DMS153 (cell line): ENCODE results near the gene DLX2.
A peak's percentile ranks its signal among the peaks of the same experiment; 100 is the strongest.

Source experiments
- DNase-seq: peaks from one replicate; lab custom pipeline; 2025; lab: John Stamatoyannopoulos, UW

The DLX2 gene

GRCh38 chr2:172094294-172095145 is 8.2 kb downstream of the DLX2 start:
- DNase-seq, result no peak

GRCh38 chr2:172093416-172094293 is 9.0 kb downstream of the DLX2 start:
- DNase-seq, result no peak

GRCh38 chr2:172092716-172093415 is 9.8 kb downstream of the DLX2 start:
- no peak for DNase-seq

- DNase-seq, result no peak
These were observed 10.7 kb downstream of the DLX2 start for GRCh38 chr2:172091761-172092566.

GRCh38 chr2:172091000-172091641 is 11.6 kb downstream of the DLX2 start:
- no peak for DNase-seq

GRCh38 chr2:172090044-172090961 is 12.4 kb downstream of the DLX2 start:
- no peak for DNase-seq

GRCh38 chr2:172089633-172090032 is 13.1 kb downstream of the DLX2 start:
- DNase-seq, result no peak

GRCh38 chr2:172089005-172089504 is 13.6 kb downstream of the DLX2 start:
- DNase-seq, result no peak

- DNase-seq, result no peak
These were observed 14.3 kb downstream of the DLX2 start for GRCh38 chr2:172088245-172089004.

GRCh38 chr2:172087780-172088244 is 14.9 kb downstream of the DLX2 start:
- no peak for DNase-seq

- DNase-seq, result no peak
These were observed 15.4 kb downstream of the DLX2 start for GRCh38 chr2:172087207-172087779.

GRCh38 chr2:172086241-172087206 is 16.2 kb downstream of the DLX2 start:
- DNase-seq, result no peak

- DNase-seq, result no peak
These were observed 17.1 kb downstream of the DLX2 start, which contains the start of gene DLX1 for GRCh38 chr2:172085460-172086159. DLX1 (plus strand) TSS chr2:172085507; CDS start chr2:172085678, 171 bp downstream.

GRCh38 chr2:172084645-172085459 is 17.8 kb downstream of the DLX2 start:
- peak; percentile 90 for DNase-seq

- DNase-seq, result no peak
These were observed 18.4 kb downstream of the DLX2 start for GRCh38 chr2:172084395-172084644.
